GM12872 (cell line): ENCODE results near the gene KRTAP4-2.
"Not testable (repeated sequence)": the region's sequence is repeated elsewhere in the genome, so short reads cannot be mapped to it uniquely, and the experiment has no call there.

Source experiments
- CTCF ChIP-seq: IDR thresholded peaks from 3 replicates; pipeline ENCODE4 v1.5.1; 2011; ENCODE audit warnings: low read depth, mild to moderate bottlenecking, low read length, moderate library complexity; ENCODE audit not compliant: insufficient read depth

KRTAP4-2 gene

DNA sequence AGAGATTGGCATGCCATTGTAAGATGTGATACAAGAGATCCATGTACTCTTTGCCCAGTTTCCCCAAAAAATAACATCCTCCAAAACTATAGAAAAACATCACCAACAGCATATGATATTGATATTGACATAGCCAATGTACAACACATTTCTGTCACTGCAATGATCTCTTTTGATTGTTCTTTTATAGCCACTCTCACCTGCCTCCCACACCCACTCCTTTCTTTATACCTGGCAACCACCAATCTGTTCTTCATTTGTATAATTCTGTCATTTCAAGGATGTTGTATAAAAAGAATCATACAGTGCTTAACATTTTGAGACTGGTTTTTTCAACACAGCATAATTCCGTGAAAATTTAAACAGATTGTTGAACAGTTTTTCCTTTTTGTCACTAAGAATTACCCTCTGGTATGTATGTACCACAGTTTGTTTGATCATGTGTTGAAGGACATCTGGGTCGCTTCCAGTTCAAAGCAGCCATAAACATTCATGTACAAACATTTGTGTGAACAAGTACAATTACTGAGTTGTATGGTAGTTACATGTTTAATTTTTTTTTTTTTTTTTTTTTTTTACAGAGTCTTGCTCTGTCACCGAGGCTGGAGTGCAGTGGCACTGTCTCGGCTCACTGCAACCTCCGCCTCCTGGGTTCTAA lies 21.5 kb upstream of the KRTAP4-2 start:
- no peak for TF ChIP-seq CTCF

GRCh38 chr17:41196068-41196467 lies 18.0 kb upstream of the KRTAP4-2 start:
- no peak for TF ChIP-seq CTCF

- no peak for TF ChIP-seq CTCF
These were observed 12.3 kb upstream of the KRTAP4-2 start for GRCh38 chr17:41190328-41190727.

DNA sequence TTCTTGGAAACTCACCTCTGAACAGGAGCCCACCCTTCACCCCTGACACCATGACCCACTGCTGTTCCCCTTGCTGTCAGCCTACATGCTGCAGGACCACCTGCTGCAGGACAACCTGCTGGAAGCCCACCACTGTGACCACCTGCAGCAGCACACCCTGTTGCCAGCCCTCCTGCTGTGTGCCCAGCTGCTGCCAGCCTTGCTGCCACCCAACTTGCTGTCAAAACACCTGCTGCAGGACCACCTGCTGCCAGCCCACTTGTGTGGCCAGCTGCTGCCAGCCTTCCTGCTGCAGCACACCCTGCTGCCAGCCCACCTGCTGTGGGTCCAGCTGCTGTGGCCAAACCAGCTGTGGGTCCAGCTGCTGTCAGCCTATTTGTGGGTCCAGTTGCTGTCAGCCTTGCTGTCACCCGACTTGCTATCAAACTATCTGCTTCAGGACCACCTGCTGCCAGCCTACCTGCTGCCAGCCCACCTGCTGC lies 11.9 kb upstream of the KRTAP4-2 start, which contains the start of gene KRTAP9-1:
Gene KRTAP9-1 (plus strand): TSS at position 51 of the 482 bp plus-strand sequence. CDS start 0 bp downstream, at position 51.
- not testable (repeated sequence) for TF ChIP-seq CTCF

GRCh38 chr17:41186872-41187271 lies 8.9 kb upstream of the KRTAP4-2 start:
- TF ChIP-seq CTCF = no peak

GRCh38 chr17:41185001-41185400 lies 7.0 kb upstream of the KRTAP4-2 start:
- no peak for TF ChIP-seq CTCF

- TF ChIP-seq CTCF = no peak
These were observed 6.5 kb upstream of the KRTAP4-2 start, which contains the start of gene KRTAP4-1 for GRCh38 chr17:41184480-41184961. Gene KRTAP4-1, minus strand, starts transcription at chr17:41184911. Its CDS starts 57 bp downstream, at chr17:41184854.
